Activated B cell treated with CpG ODN at 0.5 μM for 24 hours (primary cell): ENCODE data around the gene SCAPER. TPM values are rescaled to one million over a fixed set of nuclear protein-coding genes. Genes with fewer than 3 reads are reported as not detected.
"Not testable (repeated sequence)": the region's sequence is repeated elsewhere in the genome, so short reads cannot be mapped to it uniquely, and the experiment has no call there.

ENCODE experiments used
- ATAC-seq: fragments of 200-7000 bp; cut with Tn5 transposase; one replicate; pipeline ENCODE4 v1.10.0; 2021; ENCODE audit warnings: low read depth, mild to moderate bottlenecking, moderate library complexity
- CTCF ChIA-PET: fragments of 350-600 bp; sonication (Branson Sonifier 250); formaldehyde crosslinking; loops from one replicate; lab custom pipeline; 2021; ENCODE audit warnings: antibody characterized with exemption; lab: Charles Lee
- POLR2A ChIA-PET: fragments of 350-600 bp; sonication (Branson Sonifier 250); formaldehyde crosslinking; loops from one replicate; lab custom pipeline; 2021; ENCODE audit warnings: antibody characterized with exemption; lab: Charles Lee
- DNase-seq: peaks from one replicate; pipeline ENCODE4 v3.0.0; 2022
- H3K27ac Mint-ChIP-seq: one replicate; pipeline ENCODE4 v1.8.0; 2020; ENCODE audit warnings: mixed read lengths
- H3K27me3 Mint-ChIP-seq: one replicate; pipeline ENCODE4 v1.8.0; 2021; ENCODE audit warnings: mixed read lengths
- H3K36me3 Mint-ChIP-seq: one replicate; pipeline ENCODE4 v1.8.0; 2021; ENCODE audit warnings: low read depth, mixed read lengths
- H3K4me1 Mint-ChIP-seq: one replicate; pipeline ENCODE4 v1.8.0; 2021; ENCODE audit warnings: mixed read lengths
- H3K4me3 Mint-ChIP-seq: one replicate; pipeline ENCODE4 v1.8.0; 2020; ENCODE audit warnings: mild to moderate bottlenecking, mixed read lengths
- H3K9me3 Mint-ChIP-seq: one replicate; pipeline ENCODE4 v1.8.0; 2020; ENCODE audit warnings: mixed read lengths
- CTCF ChIP-seq: fragments of 200-600 bp; IDR thresholded peaks from one replicate; pipeline ENCODE4 v1.8.0; 2022; ENCODE audit warnings: antibody characterized with exemption, mild to moderate bottlenecking
- intact Hi-C: fragments of 100-400 bp; cut with micrococcal nuclease; formaldehyde crosslinking; loops from one replicate; pipeline ENCODE4 v1.15.1; 2024
- total RNA-seq: library from RNA; stranded (reverse); gene quantifications from 2 replicates; pipeline ENCODE4 v1.2.3, GENCODE V29; 2022

Gene SCAPER
- total RNA-seq, 1 donor from 2014 or later = 38.8 TPM

- POLR2A ChIA-PET = no interaction called here
- DNase-seq = no peak
- no peaks in the 10 kb centered on the region for H3K27me3 Mint-ChIP-seq
- intact Hi-C loops = no loop called here
- H3K4me1 Mint-ChIP-seq = no peaks in the 10 kb centered on the region
- H3K27ac Mint-ChIP-seq = no peak overlapping the region
- no peak for ATAC-seq
- H3K4me3 Mint-ChIP-seq = no peak overlapping the region
- peaks cover 29% of the 10 kb centered on the region for H3K36me3 Mint-ChIP-seq
- H3K9me3 Mint-ChIP-seq = peaks cover 3% of the 10 kb centered on the region
- CTCF ChIA-PET = no interaction called here
- TF ChIP-seq CTCF = no peak
Observed at GRCh38 chr15:76502678-76503077, 402.5 kb downstream of the SCAPER start.

- DNase-seq, H3K27ac Mint-ChIP-seq, POLR2A ChIA-PET, ATAC-seq, H3K4me1 Mint-ChIP-seq, H3K27me3 Mint-ChIP-seq, H3K9me3 Mint-ChIP-seq, H3K4me3 Mint-ChIP-seq, intact Hi-C loops: not testable (repeated sequence)
- peaks cover 34% of the 10 kb centered on the region for H3K36me3 Mint-ChIP-seq
- CTCF ChIA-PET = interaction anchor here (1.1 kb wide), 1 partner anchor 12 kb away, joined by 3 read pairs; no protein-coding TSS in a partner anchor
Observed at GRCh38 chr15:76502185-76502584, 403.0 kb downstream of the SCAPER start.

- Mint-ChIP-seq H3K36me3 (peaks cover 34% of the 10 kb centered on the region), H3K4me3 (no peak overlapping the region), H3K27me3 (no peaks in the 10 kb centered on the region), H3K9me3 (peaks cover 3% of the 10 kb centered on the region), H3K4me1 (no peaks in the 10 kb centered on the region), H3K27ac (no peak overlapping the region)
- no peak for TF ChIP-seq CTCF
- ChIA-PET CTCF (interaction anchor here (1.1 kb wide), 1 partner anchor 13 kb away, joined by 3 read pairs; no protein-coding TSS in a partner anchor), POLR2A (no interaction called here)
- intact Hi-C loops = no loop called here
- DNase-seq (no peak), ATAC-seq (no peak)
Observed at GRCh38 chr15:76501726-76502125, 403.4 kb downstream of the SCAPER start.

GRCh38 chr15:76501011-76501410 lies 404.1 kb downstream of the SCAPER start:
- Mint-ChIP-seq H3K4me3 (no peak overlapping the region), H3K27ac (no peak overlapping the region), H3K36me3 (peaks cover 36% of the 10 kb centered on the region), H3K4me1 (no peaks in the 10 kb centered on the region), H3K27me3 (no peaks in the 10 kb centered on the region), H3K9me3 (peaks cover 3% of the 10 kb centered on the region)
- DNase-seq = no peak
- no peak for TF ChIP-seq CTCF
- intact Hi-C loops = no loop called here
- CTCF ChIA-PET = no interaction called here
- POLR2A ChIA-PET = no interaction called here
- ATAC-seq = no peak

- ATAC-seq (no peak), DNase-seq (no peak)
- no peak overlapping the region for H3K27ac Mint-ChIP-seq
- peaks cover 13% of the 10 kb centered on the region for H3K36me3 Mint-ChIP-seq
- TF ChIP-seq CTCF = no peak
- H3K9me3 Mint-ChIP-seq = no peaks in the 10 kb centered on the region
- ChIA-PET CTCF (interaction anchor here (1.1 kb wide), 1 partner anchor 8 kb away, joined by 4 read pairs; no protein-coding TSS in a partner anchor), POLR2A (no interaction called here)
- H3K27me3 Mint-ChIP-seq = no peaks in the 10 kb centered on the region
- no peaks in the 10 kb centered on the region for H3K4me1 Mint-ChIP-seq
- no peak overlapping the region for H3K4me3 Mint-ChIP-seq
- intact Hi-C loops = no loop called here
Observed at GRCh38 chr15:76495487-76495886, 409.7 kb downstream of the SCAPER start.

- POLR2A ChIA-PET = no interaction called here
- no peak overlapping the region for H3K27ac Mint-ChIP-seq
- CTCF ChIA-PET = no interaction called here
- H3K9me3 Mint-ChIP-seq = no peaks in the 10 kb centered on the region
- TF ChIP-seq CTCF = no peak
- H3K4me1 Mint-ChIP-seq = no peaks in the 10 kb centered on the region
- ATAC-seq = no peak
- intact Hi-C loops = no loop called here
- DNase-seq = no peak
- peaks cover 6% of the 10 kb centered on the region for H3K36me3 Mint-ChIP-seq
- no peak overlapping the region for H3K4me3 Mint-ChIP-seq
- no peaks in the 10 kb centered on the region for H3K27me3 Mint-ChIP-seq
Observed at GRCh38 chr15:76492538-76492937, 412.6 kb downstream of the SCAPER start.
